ENCODE data around the gene DAPK1. TPM values are rescaled to one million over a fixed set of nuclear protein-coding genes. Genes with fewer than 3 reads are reported as not detected.

DAPK1 gene
- total and polyA plus RNA-seq, 7 donors, result 0.66 to 8.4 (median 2.2) TPM

- peaks cover 4% of the 10 kb centered on the region for H3K4me1 ChIP-seq
- H3K27ac ChIP-seq, result no peak overlapping the region
- DNase-seq, result no peak
- TF ChIP-seq CTCF (IDR thresholded peaks at IDR 0.05), result no peak
- H3K27me3 ChIP-seq (ENCODE audit: insufficient read depth in 3 of 3, low read length in 2 of 3), result no peaks in the 10 kb centered on the region
- 91 to 95% (median 94%) methylated on average over 10 of the region's 10 CpGs for WGBS, 3 donors
- intact Hi-C loops (cut with DNase I), result no loop called here
- no peak overlapping the region for H3K4me3 ChIP-seq
- no peaks in the 10 kb centered on the region for H3K9me3 ChIP-seq
- no peaks in the 10 kb centered on the region for H3K36me3 ChIP-seq (ENCODE audit: insufficient read depth in 1 of 2, low read depth in 1 of 2)
- no peak for ATAC-seq
Measured at GRCh38 chr9:87581949-87582637, 84.4 kb downstream of the DAPK1 start.

DNA sequence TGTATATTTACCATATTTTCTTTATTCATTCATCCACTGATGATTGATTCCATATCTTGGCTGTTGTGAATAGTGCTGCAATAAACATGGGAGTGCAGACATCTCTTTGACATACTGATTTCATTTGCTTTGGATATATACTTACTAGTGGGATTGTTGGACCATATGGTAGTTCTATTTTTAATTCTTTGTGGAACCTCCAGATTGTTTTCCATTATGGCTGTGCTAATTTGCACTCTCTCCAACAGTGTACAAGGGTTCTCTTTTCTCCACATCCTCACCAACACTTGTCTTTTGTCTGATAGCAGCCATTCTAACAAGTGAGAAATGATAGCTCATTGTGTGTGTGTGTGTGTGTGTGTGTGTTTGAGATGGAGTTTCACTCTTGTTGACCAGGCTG is 86.7 kb downstream of the DAPK1 start:
- H3K27ac ChIP-seq, result no peak overlapping the region
- H3K27me3 ChIP-seq (ENCODE audit: insufficient read depth in 3 of 3, low read length in 2 of 3), result no peaks in the 10 kb centered on the region
- no peak for DNase-seq
- TF ChIP-seq CTCF (IDR thresholded peaks at IDR 0.05), result no peak
- H3K4me3 ChIP-seq, result no peak overlapping the region
- H3K9me3 ChIP-seq, result no peaks in the 10 kb centered on the region
- no peaks in the 10 kb centered on the region for H3K4me1 ChIP-seq
- intact Hi-C loops (cut with DNase I), result no loop called here
- no peaks in the 10 kb centered on the region for H3K36me3 ChIP-seq (ENCODE audit: insufficient read depth in 1 of 2, low read depth in 1 of 2)
- ATAC-seq, result no peak

GRCh38 chr9:87585123-87585855 is 87.6 kb downstream of the DAPK1 start:
- H3K27ac ChIP-seq, result no peak overlapping the region
- no peak for ATAC-seq
- no peak for TF ChIP-seq CTCF (IDR thresholded peaks at IDR 0.05)
- WGBS, 3 donors, result 78 to 92% (median 89%) methylated on average over 5 of the region's 5 CpGs
- no peaks in the 10 kb centered on the region for H3K27me3 ChIP-seq (ENCODE audit: insufficient read depth in 3 of 3, low read length in 2 of 3)
- H3K36me3 ChIP-seq (ENCODE audit: insufficient read depth in 1 of 2, low read depth in 1 of 2), result no peaks in the 10 kb centered on the region
- intact Hi-C loops (cut with DNase I), result no loop called here
- DNase-seq, result no peak
- no peaks in the 10 kb centered on the region for H3K4me1 ChIP-seq
- H3K4me3 ChIP-seq, result no peak overlapping the region
- no peaks in the 10 kb centered on the region for H3K9me3 ChIP-seq

- Histone ChIP-seq H3K36me3 (ENCODE audit: insufficient read depth in 1 of 2, low read depth in 1 of 2) (no peaks in the 10 kb centered on the region), H3K27me3 (ENCODE audit: insufficient read depth in 3 of 3, low read length in 2 of 3) (no peaks in the 10 kb centered on the region), H3K9me3 (no peaks in the 10 kb centered on the region), H3K27ac (no peak overlapping the region), H3K4me3 (no peak overlapping the region), H3K4me1 (no peaks in the 10 kb centered on the region)
- ATAC-seq, result no peak
- 89 to 94% (median 92%) methylated on average over 9 of the region's 9 CpGs for WGBS, 3 donors
- intact Hi-C loops (cut with DNase I), result no loop called here
- no peak for DNase-seq
- TF ChIP-seq CTCF (IDR thresholded peaks at IDR 0.05), result no peak
Measured at GRCh38 chr9:87586731-87587355, 89.2 kb downstream of the DAPK1 start.
